Glutamatergic neuron (in vitro differentiated cells): ENCODE results near the gene SKP1. TPM values are rescaled to one million over a fixed set of nuclear protein-coding genes. Genes with fewer than 3 reads are reported as not detected.

ENCODE experiments used
- DNase-seq: peaks from one replicate; pipeline ENCODE4 v3.0.0; 2022
- H3K27ac Mint-ChIP-seq: one replicate; pipeline ENCODE4 v1.8.0; 2020; ENCODE audit warnings: mild to moderate bottlenecking, mixed read lengths, inconsistent platforms; ENCODE audit not compliant: unreplicated experiment
- H3K27me3 Mint-ChIP-seq: one replicate; pipeline ENCODE4 v1.8.0; 2020; ENCODE audit warnings: mild to moderate bottlenecking, moderate library complexity, mixed read lengths, inconsistent platforms; ENCODE audit not compliant: unreplicated experiment
- H3K36me3 Mint-ChIP-seq: one replicate; pipeline ENCODE4 v1.8.0; 2020; ENCODE audit warnings: mild to moderate bottlenecking, mixed read lengths, inconsistent platforms; ENCODE audit not compliant: unreplicated experiment
- H3K4me1 Mint-ChIP-seq: one replicate; pipeline ENCODE4 v1.8.0; 2020; ENCODE audit warnings: mild to moderate bottlenecking, low read depth, mixed read lengths, inconsistent platforms; ENCODE audit not compliant: unreplicated experiment
- H3K4me3 Mint-ChIP-seq: one replicate; pipeline ENCODE4 v1.8.0; 2020; ENCODE audit warnings: mild to moderate bottlenecking, mixed read lengths, inconsistent platforms; ENCODE audit not compliant: unreplicated experiment
- H3K9me3 Mint-ChIP-seq: one replicate; pipeline ENCODE4 v1.8.0; 2020; ENCODE audit warnings: mild to moderate bottlenecking, moderate library complexity, mixed read lengths, inconsistent platforms; ENCODE audit not compliant: unreplicated experiment
- total RNA-seq: library from RNA; stranded (reverse); fragmentation: NEBNext Ultra II Directional; extraction: Animal tissue kit (Norgen Biotek cat#: 25700); gene quantifications from one replicate; pipeline ENCODE4 v1.2.1, GENCODE V29; 2021; ENCODE audit not compliant: unreplicated experiment
- TF ChIP-seq, protein P1 (sequence below): fragments of 200-600 bp; sonication (generic); IDR thresholded peaks from one replicate; pipeline ENCODE4 v1.5.0; 2021; ENCODE audit not compliant: partially characterized antibody, unreplicated experiment

Gene SKP1
- total RNA-seq, 1 donor from 2014 or later: 345 TPM

- H3K9me3 Mint-ChIP-seq: peaks cover 4% of the 10 kb centered on the region
- TF ChIP-seq, protein P1, sequence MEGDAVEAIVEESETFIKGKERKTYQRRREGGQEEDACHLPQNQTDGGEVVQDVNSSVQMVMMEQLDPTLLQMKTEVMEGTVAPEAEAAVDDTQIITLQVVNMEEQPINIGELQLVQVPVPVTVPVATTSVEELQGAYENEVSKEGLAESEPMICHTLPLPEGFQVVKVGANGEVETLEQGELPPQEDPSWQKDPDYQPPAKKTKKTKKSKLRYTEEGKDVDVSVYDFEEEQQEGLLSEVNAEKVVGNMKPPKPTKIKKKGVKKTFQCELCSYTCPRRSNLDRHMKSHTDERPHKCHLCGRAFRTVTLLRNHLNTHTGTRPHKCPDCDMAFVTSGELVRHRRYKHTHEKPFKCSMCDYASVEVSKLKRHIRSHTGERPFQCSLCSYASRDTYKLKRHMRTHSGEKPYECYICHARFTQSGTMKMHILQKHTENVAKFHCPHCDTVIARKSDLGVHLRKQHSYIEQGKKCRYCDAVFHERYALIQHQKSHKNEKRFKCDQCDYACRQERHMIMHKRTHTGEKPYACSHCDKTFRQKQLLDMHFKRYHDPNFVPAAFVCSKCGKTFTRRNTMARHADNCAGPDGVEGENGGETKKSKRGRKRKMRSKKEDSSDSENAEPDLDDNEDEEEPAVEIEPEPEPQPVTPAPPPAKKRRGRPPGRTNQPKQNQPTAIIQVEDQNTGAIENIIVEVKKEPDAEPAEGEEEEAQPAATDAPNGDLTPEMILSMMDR: peak; percentile 83
- no peaks in the 10 kb centered on the region for H3K4me1 Mint-ChIP-seq
- H3K4me3 Mint-ChIP-seq: no peak overlapping the region
- H3K27ac Mint-ChIP-seq: no peak overlapping the region
- no peaks in the 10 kb centered on the region for H3K36me3 Mint-ChIP-seq
- DNase-seq: peak; percentile 80
- peaks cover 1% of the 10 kb centered on the region for H3K27me3 Mint-ChIP-seq
Measured at GRCh38 chr5:134184155-134185135, 7.7 kb upstream of the SKP1 start.

GRCh38 chr5:134183481-134183880 is 6.7 kb upstream of the SKP1 start:
- Mint-ChIP-seq H3K27me3 (peaks cover 1% of the 10 kb centered on the region), H3K4me1 (no peaks in the 10 kb centered on the region), H3K27ac (no peak overlapping the region), H3K36me3 (no peaks in the 10 kb centered on the region), H3K4me3 (no peak overlapping the region), H3K9me3 (peaks cover 4% of the 10 kb centered on the region)
- DNase-seq: no peak
- TF ChIP-seq, protein P1: no peak

DNA sequence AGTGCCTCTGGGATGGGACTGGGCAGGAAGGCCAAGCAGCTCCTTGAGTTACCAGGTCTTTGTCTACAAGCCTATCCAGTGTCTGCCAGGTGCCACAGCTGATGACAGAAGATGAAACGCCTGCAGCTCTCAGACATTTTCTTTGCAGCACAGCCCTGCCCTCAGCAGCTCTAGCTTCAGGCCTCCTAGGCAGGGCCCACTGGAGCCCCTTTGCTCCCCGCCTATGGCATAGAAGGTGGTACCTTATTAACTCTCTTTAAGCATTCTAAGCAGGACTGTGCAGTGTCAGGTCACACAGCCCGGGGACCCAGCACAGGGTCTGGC is 1.3 kb upstream of the SKP1 start:
- Mint-ChIP-seq H3K9me3 (peaks cover 4% of the 10 kb centered on the region), H3K27me3 (peaks cover 1% of the 10 kb centered on the region), H3K4me1 (peaks cover 8% of the 10 kb centered on the region), H3K27ac (peak overlapping the region; percentile 99), H3K36me3 (no peaks in the 10 kb centered on the region), H3K4me3 (peak overlapping the region; percentile 94)
- TF ChIP-seq, protein P1: no peak
- no peak for DNase-seq

DNA sequence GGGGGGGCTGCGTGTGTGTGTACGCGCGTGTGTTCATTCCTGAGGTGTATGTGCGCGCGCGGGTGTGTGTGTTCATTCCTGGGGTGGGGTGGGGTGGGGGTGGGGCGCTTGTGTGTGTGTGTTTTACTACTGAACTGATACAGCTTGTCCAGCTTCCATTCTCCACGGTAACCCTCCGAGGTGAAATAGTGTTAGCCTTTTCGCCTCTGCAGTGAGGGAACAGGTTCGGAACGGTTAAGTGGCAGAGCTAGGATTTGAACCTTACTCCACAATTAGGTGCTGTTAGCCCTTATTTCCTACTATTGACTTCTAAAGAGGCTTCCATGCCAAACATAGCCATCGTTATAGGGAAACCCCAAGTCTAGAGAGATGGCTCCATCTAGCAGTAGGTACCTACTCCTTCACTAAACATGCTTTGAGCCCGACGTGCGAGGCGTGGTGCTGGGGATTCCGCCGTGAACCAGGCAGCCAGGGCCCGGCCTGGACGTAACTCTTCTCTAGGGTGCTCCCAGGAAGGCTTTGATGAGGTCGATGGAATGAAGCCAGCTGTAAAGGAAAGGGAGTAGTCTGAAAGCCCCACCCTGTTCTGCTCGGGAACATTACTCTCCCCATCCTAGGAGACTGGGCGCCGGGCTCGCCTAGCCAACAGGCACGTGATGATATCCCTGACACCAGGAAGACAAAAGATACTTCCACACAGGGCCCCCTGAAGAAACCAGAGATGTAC is 782 bp upstream of the SKP1 start:
- DNase-seq: no peak
- H3K27me3 Mint-ChIP-seq: peaks cover 3% of the 10 kb centered on the region
- H3K4me3 Mint-ChIP-seq: peak overlapping the region; percentile 94
- H3K27ac Mint-ChIP-seq: peak overlapping the region; percentile 99
- H3K36me3 Mint-ChIP-seq: no peaks in the 10 kb centered on the region
- H3K4me1 Mint-ChIP-seq: peaks cover 8% of the 10 kb centered on the region
- H3K9me3 Mint-ChIP-seq: peaks cover 4% of the 10 kb centered on the region
- TF ChIP-seq, protein P1: no peak
